ENCODE results near the gene FADS3.
A peak's percentile ranks its signal among the peaks of the same experiment; 100 is the strongest.

GRCh38 chr11:61917334-61918109, 26.2 kb upstream of the FADS3 start, which contains the start of gene RAB3IL1:
- TF ChIP-seq CTCF (IDR thresholded peaks at IDR 0.05) (no peak), EP300 (IDR thresholded peaks at IDR 0.05) (no peak), POLR2A (IDR thresholded peaks at IDR 0.05) (peak; percentile 81)

Measured in ovary (tissue), 3 donors.